T-cell (primary cell): ENCODE results near the gene SCRT2. TPM values are rescaled to one million over a fixed set of nuclear protein-coding genes. Genes with fewer than 3 reads are reported as not detected.
A peak's percentile ranks its signal among the peaks of the same experiment; 100 is the strongest.
"Not testable (repeated sequence)": the region's sequence is repeated elsewhere in the genome, so short reads cannot be mapped to it uniquely, and the experiment has no call there.

Source experiments
- ATAC-seq, 4 experiments: fragments of 200-7000 bp in 3 of 4; fragments of 150-1000 bp in 1 of 4; cut with Tn5 transposase; replicated peaks in 1 of 4; 1 replicate in 3 of 4; 2 replicates in 1 of 4; pipeline ENCODE4 v1.10.0; 2021; ENCODE audit warnings: moderate library complexity in 3 of 4, mild to moderate bottlenecking in 2 of 4, moderate number of reproducible peaks in 1 of 4
- CTCF ChIA-PET, 2 donors: fragments of 300-600 bp; sonication (Branson Sonifier 250); formaldehyde crosslinking; loops; one replicate each; lab custom pipeline; 2022; ENCODE audit warnings: antibody characterized with exemption in 2 of 2; lab: Charles Lee
- POLR2A ChIA-PET, 2 donors: fragments of 300-600 bp; sonication (Branson Sonifier 250); formaldehyde crosslinking; loops; one replicate each; lab custom pipeline; 2022; ENCODE audit warnings: antibody characterized with exemption in 2 of 2; lab: Charles Lee
- DNase-seq, 35 experiments: peaks; one replicate each; pipeline versions ENCODE4 v3.0.0 to v3.0.0-alpha.2; 2013 to 2023
- H3K27ac ChIP-seq: one replicate; pipeline ENCODE4 v1.5.1; 2013; ENCODE audit warnings: low read length
- H3K27me3 ChIP-seq, 2 experiments: replicated peaks in 1 of 2; 1 replicate in 1 of 2; 2 replicates in 1 of 2; pipeline versions ENCODE4 v1.6.1 to v1.7.0; 2013; ENCODE audit warnings: low read length in 1 of 2, mixed read lengths in 1 of 2; ENCODE audit not compliant: control insufficient read depth in 2 of 2, insufficient read depth in 2 of 2; ENCODE audit errors: extremely low read depth in 1 of 2
- H3K36me3 ChIP-seq, 2 donors: 1 replicate in 1 of 2; 2 replicates in 1 of 2; pipeline versions ENCODE4 v1.6.1 to v1.7.0; 2013; ENCODE audit warnings: low read length in 1 of 2; ENCODE audit not compliant: control insufficient read depth in 2 of 2, insufficient read depth in 1 of 2; ENCODE audit errors: extremely low read depth in 1 of 2
- H3K4me1 ChIP-seq, 2 experiments: 1 replicate in 1 of 2; 2 replicates in 1 of 2; pipeline versions ENCODE4 v1.6.1 to v1.7.0; 2013; ENCODE audit warnings: low read length in 2 of 2, mixed read lengths in 1 of 2; ENCODE audit not compliant: insufficient read depth in 2 of 2, control insufficient read depth in 1 of 2; ENCODE audit errors: extremely low read depth in 1 of 2
- H3K4me3 ChIP-seq, 2 donors: 1 replicate in 1 of 2; 2 replicates in 1 of 2; pipeline versions ENCODE4 v1.5.1 to v1.7.0; 2013; ENCODE audit warnings: mild to moderate bottlenecking in 2 of 2, low read length in 1 of 2, moderate library complexity in 1 of 2; ENCODE audit not compliant: control insufficient read depth in 1 of 2; ENCODE audit errors: extremely low read depth in 1 of 2
- H3K9me3 ChIP-seq: 2 replicates; pipeline ENCODE4 v1.7.0; 2013
- H3K27ac Mint-ChIP-seq, 2 donors: one replicate each; pipeline ENCODE4 v1.8.0; 2020 to 2021; ENCODE audit warnings: mild to moderate bottlenecking in 2 of 2, mixed read lengths in 2 of 2
- H3K27me3 Mint-ChIP-seq, 2 donors: one replicate each; pipeline ENCODE4 v1.8.0; 2021 to 2022; ENCODE audit warnings: mixed read lengths in 2 of 2
- H3K36me3 Mint-ChIP-seq: one replicate; pipeline ENCODE4 v1.8.0; 2021; ENCODE audit warnings: mixed read lengths
- H3K4me1 Mint-ChIP-seq, 3 donors: one replicate each; pipeline ENCODE4 v1.8.0; 2020 to 2022; ENCODE audit warnings: mixed read lengths in 3 of 3, mild to moderate bottlenecking in 1 of 3
- H3K4me3 Mint-ChIP-seq, 3 donors: one replicate each; pipeline ENCODE4 v1.8.0; 2020 to 2022; ENCODE audit warnings: mild to moderate bottlenecking in 3 of 3, mixed read lengths in 3 of 3, moderate library complexity in 3 of 3
- H3K9me3 Mint-ChIP-seq, 3 donors: one replicate each; pipeline ENCODE4 v1.8.0; 2020 to 2022; ENCODE audit warnings: mixed read lengths in 3 of 3
- WGBS: methylation state at CpG from one replicate; pipeline ENCODE4 v1.1.5; 2013; ENCODE audit warnings: missing lambda C conversion rate; ENCODE audit not compliant: insufficient coverage; 5-methylcytosine and 5-hydroxymethylcytosine counted together
- total RNA-seq, 35 experiments: library from RNA in 6 of 35; stranded (reverse) in 6 of 35; fragments of 120-200 nt in 1 of 35; gene quantifications; one replicate each; pipeline versions ENCODE4 v1.2.1 to v1.2.4 and lab custom pipeline; 2013 to 2026

SCRT2 gene
- total RNA-seq, 5 donors from 2014 or later (not counting 1 experiment from before 2014, with no cell fraction given), result not detected

DNA sequence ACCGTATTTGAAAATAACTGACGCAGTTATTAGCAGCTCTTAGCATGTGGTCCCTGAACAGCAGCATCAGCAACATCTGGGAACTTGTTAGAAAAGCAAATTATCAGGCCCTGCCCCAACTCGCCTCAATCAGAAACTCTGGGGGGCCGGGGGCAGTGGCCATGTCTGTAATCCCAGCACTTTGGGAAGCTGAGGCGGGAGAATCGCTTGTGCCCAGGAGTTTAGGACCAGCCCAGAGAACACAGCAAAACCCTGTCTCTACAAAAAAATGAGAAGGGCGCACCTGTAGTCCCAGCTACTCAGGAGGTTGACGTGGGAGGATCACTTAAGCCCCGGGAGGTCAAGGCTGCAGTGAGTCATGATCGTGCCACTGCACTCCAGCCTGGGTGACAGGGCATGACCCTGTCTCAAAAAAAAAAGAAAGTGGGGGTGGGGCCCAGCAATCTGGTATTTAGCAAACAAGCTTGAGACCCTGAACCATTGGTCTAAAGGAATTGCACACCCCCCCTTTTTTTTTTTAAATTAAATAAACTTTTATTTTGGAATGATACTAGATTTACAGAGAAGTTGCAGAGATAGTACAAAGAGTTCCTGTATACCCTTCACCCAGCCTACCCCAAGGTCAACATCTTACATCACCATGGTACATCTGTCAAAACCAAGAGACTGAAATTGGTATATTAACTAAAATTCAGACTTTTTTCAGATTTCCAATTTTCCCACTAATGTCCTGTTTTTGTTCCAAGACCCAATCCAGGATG is 29.3 kb downstream of the SCRT2 start:
- Mint-ChIP-seq H3K4me3 (no peak overlapping the region), H3K27me3 (peaks cover 18 to 20% of the 10 kb centered on the region in 2 donors), H3K9me3 (no peaks in the 10 kb centered on the region), H3K27ac (no peak overlapping the region), H3K36me3 (peaks cover 15% of the 10 kb centered on the region), H3K4me1 (peaks cover 1 to 27% (median 15%) of the 10 kb centered on the region in 3 donors)
- no peak for DNase-seq
- Histone ChIP-seq H3K9me3 (no peaks in the 10 kb centered on the region), H3K4me1 (peaks cover 0 to 15% of the 10 kb centered on the region in 2 experiments), H3K27ac (no peak overlapping the region), H3K27me3 (peaks cover 0 to 22% of the 10 kb centered on the region in 2 experiments), H3K36me3 (peaks cover 0 to 4% of the 10 kb centered on the region in 2 donors), H3K4me3 (no peak overlapping the region)
- 92% methylated on average over 7 of the region's 10 CpGs for WGBS
- POLR2A ChIA-PET, result no interaction called here
- ATAC-seq, result no peak
- CTCF ChIA-PET, result interaction anchor here (0.6 to 1.4 kb wide), 4 partner anchors 10 to 187 kb away, joined by 3 to 6 read pairs (median 4); partner anchors contain the start of gene CSNK2A1 (in 1 of the 2)

DNA sequence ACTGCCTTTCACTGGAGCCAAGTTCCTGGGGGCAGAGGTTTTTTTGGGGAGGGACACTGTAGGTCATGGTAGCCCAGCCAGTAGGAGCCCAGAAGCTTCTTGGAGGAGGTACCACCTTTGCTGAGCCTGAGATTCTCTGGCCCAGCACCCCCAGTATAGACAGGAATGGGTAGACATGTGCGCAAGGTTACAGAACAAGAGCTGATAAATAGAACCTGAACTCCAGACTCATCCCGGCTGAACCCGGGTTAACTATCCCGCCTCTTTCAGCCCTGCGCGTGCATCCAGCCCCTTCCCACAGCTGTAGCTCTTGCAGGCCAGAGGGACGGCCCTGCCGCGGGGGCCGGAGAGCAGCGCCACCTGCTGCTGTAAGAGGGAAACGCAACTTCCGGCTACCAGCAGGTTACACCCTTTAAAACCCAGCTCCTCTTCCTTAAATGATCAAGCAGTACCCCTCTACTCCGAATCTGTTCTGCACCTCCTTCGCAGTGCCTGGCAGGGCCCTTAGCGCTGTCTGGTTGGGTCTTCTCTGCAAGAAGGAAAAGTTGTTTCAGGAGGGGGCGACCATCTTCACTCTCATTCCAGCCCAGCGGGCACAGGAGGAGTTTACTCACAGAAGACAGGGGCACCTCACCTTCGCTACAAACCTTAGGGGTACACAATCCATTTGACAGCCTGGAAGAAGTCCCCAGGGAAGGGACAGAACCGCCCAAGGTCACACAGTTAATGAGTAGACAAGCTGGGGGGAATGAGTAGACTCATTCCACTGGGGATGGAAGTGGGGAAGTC is 30.1 kb downstream of the SCRT2 start:
- Histone ChIP-seq H3K27me3 (peaks cover 0 to 22% of the 10 kb centered on the region in 2 experiments), H3K4me1 (peaks cover 0 to 15% of the 10 kb centered on the region in 2 experiments), H3K9me3 (no peaks in the 10 kb centered on the region), H3K36me3 (peaks cover 0 to 4% of the 10 kb centered on the region in 2 donors), H3K4me3 (no peak overlapping the region), H3K27ac (no peak overlapping the region)
- POLR2A ChIA-PET, result no interaction called here
- peak overlapping the region in 1 of 2 donors; percentile 34 for H3K27ac Mint-ChIP-seq
- WGBS, result 10% methylated on average over 16 of the region's 20 CpGs
- H3K4me3 Mint-ChIP-seq, result no peak overlapping the region
- DNase-seq (peak in 33 of 35 experiments; percentile 23 to 78 (median 45)), ATAC-seq (peak; percentile 63 to 72 (median 70))
- CTCF ChIA-PET, result interaction anchor here (0.6 to 1.4 kb wide), 3 partner anchors 73 to 186 kb away, joined by 3 to 6 read pairs (median 3); partner anchors contain the start of gene CSNK2A1 (in 1 of the 2)
- H3K27me3 Mint-ChIP-seq, result peaks cover 18 to 23% of the 10 kb centered on the region in 2 donors
- H3K4me1 Mint-ChIP-seq, result peaks cover 0 to 23% (median 14%) of the 10 kb centered on the region in 3 donors
- peaks cover 15% of the 10 kb centered on the region for H3K36me3 Mint-ChIP-seq
- H3K9me3 Mint-ChIP-seq, result no peaks in the 10 kb centered on the region

- H3K9me3 Mint-ChIP-seq, result no peaks in the 10 kb centered on the region
- H3K27ac Mint-ChIP-seq, result no peak overlapping the region
- ChIA-PET CTCF (interaction anchor here in 1 of 2 donors (1.4 kb wide), 1 partner anchor 102 kb away, joined by 6 read pairs; the partner anchor contains the start of gene CSNK2A1), POLR2A (no interaction called here)
- H3K4me1 Mint-ChIP-seq, result peaks cover 0 to 18% (median 14%) of the 10 kb centered on the region in 3 donors
- Histone ChIP-seq H3K9me3 (no peaks in the 10 kb centered on the region), H3K27me3 (peaks cover 0 to 22% of the 10 kb centered on the region in 2 experiments), H3K27ac (no peak overlapping the region), H3K36me3 (peaks cover 0 to 4% of the 10 kb centered on the region in 2 donors), H3K4me3 (no peak overlapping the region), H3K4me1 (peaks cover 0 to 15% of the 10 kb centered on the region in 2 experiments)
- H3K27me3 Mint-ChIP-seq, result peaks cover 18 to 23% of the 10 kb centered on the region in 2 donors
- DNase-seq (no peak), ATAC-seq (no peak)
- no peak overlapping the region for H3K4me3 Mint-ChIP-seq
- H3K36me3 Mint-ChIP-seq, result peaks cover 15% of the 10 kb centered on the region
- WGBS, result 78% methylated on average over 3 of the region's 11 CpGs
These were observed 30.8 kb downstream of the SCRT2 start for GRCh38 chr20:644692-645317.

GRCh38 chr20:642398-643174 is 33.0 kb downstream of the SCRT2 start:
- no peak overlapping the region for H3K4me3 ChIP-seq
- ATAC-seq (no peak), DNase-seq (no peak)
- POLR2A ChIA-PET, result no interaction called here
- WGBS, result 16% methylated on average over 49 of the region's 57 CpGs
- H3K4me3 Mint-ChIP-seq, result peak overlapping the region in 2 of 3 donors; percentile 31 to 51
- H3K36me3 Mint-ChIP-seq, result no peaks in the 10 kb centered on the region
- H3K27ac Mint-ChIP-seq, result peak overlapping the region in 1 of 2 donors; percentile 8
- peaks cover 18 to 23% of the 10 kb centered on the region in 2 donors for H3K27me3 Mint-ChIP-seq
- peaks cover 0 to 22% of the 10 kb centered on the region in 2 experiments for H3K27me3 ChIP-seq
- no peaks in the 10 kb centered on the region for H3K9me3 Mint-ChIP-seq
- no peak overlapping the region for H3K27ac ChIP-seq
- no peaks in the 10 kb centered on the region for H3K9me3 ChIP-seq
- H3K36me3 ChIP-seq, result no peaks in the 10 kb centered on the region
- H3K4me1 Mint-ChIP-seq, result peaks cover 0 to 18% (median 14%) of the 10 kb centered on the region in 3 donors
- CTCF ChIA-PET, result no interaction called here
- peaks cover 0 to 15% of the 10 kb centered on the region in 2 experiments for H3K4me1 ChIP-seq

- H3K4me1 ChIP-seq, result peaks cover 0 to 15% of the 10 kb centered on the region in 2 experiments
- Mint-ChIP-seq H3K27me3 (peaks cover 18 to 23% of the 10 kb centered on the region in 2 donors), H3K4me1 (peaks cover 0 to 18% (median 14%) of the 10 kb centered on the region in 3 donors)
- peaks cover 0 to 22% of the 10 kb centered on the region in 2 experiments for H3K27me3 ChIP-seq
- H3K36me3 ChIP-seq, POLR2A ChIA-PET, H3K4me3 ChIP-seq, H3K27ac Mint-ChIP-seq, H3K27ac ChIP-seq, ATAC-seq, H3K36me3 Mint-ChIP-seq, H3K4me3 Mint-ChIP-seq, DNase-seq, CTCF ChIA-PET, H3K9me3 ChIP-seq, H3K9me3 Mint-ChIP-seq: not testable (repeated sequence)
- no CpG with 5 or more reads among the region's 13 CpGs for whole genome bisulfite sequencing
These were observed 33.6 kb downstream of the SCRT2 start for GRCh38 chr20:642013-642397.
